LNCaP clone FGC (cell line): ENCODE measurements around the gene KCNQ1.
A peak's percentile ranks its signal among the peaks of the same experiment; 100 is the strongest.

ENCODE experiments used
- DNase-seq: peaks from one replicate; pipeline ENCODE4 v3.0.0-alpha.2; 2011; ENCODE audit warnings: low read depth
- H3K4me3 ChIP-seq: 2 replicates; pipeline ENCODE4 v1.5.1; 2011; ENCODE audit warnings: mild to moderate bottlenecking, low read depth, low read length, control low read depth
- CTCF ChIP-seq: IDR thresholded peaks from 2 replicates; pipeline ENCODE4 v1.5.1; 2012; ENCODE audit warnings: mild to moderate bottlenecking; ENCODE audit not compliant: control insufficient read depth, insufficient read depth; ENCODE audit errors: extremely low read depth

Gene KCNQ1

GRCh38 chr11:2436521-2437031, 8.2 kb upstream of the KCNQ1 start:
- TF ChIP-seq CTCF = no peak
- H3K4me3 ChIP-seq = no peak overlapping the region
- DNase-seq = no peak

- H3K4me3 ChIP-seq = no peak overlapping the region
- no peak for TF ChIP-seq CTCF
Measured at GRCh38 chr11:2437516-2437915, 7.3 kb upstream of the KCNQ1 start.

GRCh38 chr11:2439820-2440219, 5.0 kb upstream of the KCNQ1 start:
- TF ChIP-seq CTCF = no peak

More at GRCh38 chr11:2437516-2437915, 7.3 kb upstream of the KCNQ1 start:
- DNase-seq = no peak

GRCh38 chr11:2440646-2441045, 4.2 kb upstream of the KCNQ1 start:
- no peak for TF ChIP-seq CTCF
- H3K4me3 ChIP-seq = no peak overlapping the region
- DNase-seq = no peak

More at GRCh38 chr11:2439820-2440219, 5.0 kb upstream of the KCNQ1 start:
- H3K4me3 ChIP-seq = no peak overlapping the region
- DNase-seq = no peak

- DNase-seq = no peak
- H3K4me3 ChIP-seq = no peak overlapping the region
- TF ChIP-seq CTCF = no peak
Measured at GRCh38 chr11:2441171-2441570, 3.6 kb upstream of the KCNQ1 start.

GRCh38 chr11:2442589-2442988, 2.2 kb upstream of the KCNQ1 start:
- no peak for TF ChIP-seq CTCF
- DNase-seq = peak; percentile 6
- H3K4me3 ChIP-seq = no peak overlapping the region

- TF ChIP-seq CTCF = no peak
- DNase-seq = no peak
- no peak overlapping the region for H3K4me3 ChIP-seq
Measured at GRCh38 chr11:2443406-2443805, 1.4 kb upstream of the KCNQ1 start.
